ENCODE data around the gene SLN.

GRCh38 chr11:107675902-107676301 lies 36.0 kb downstream of the SLN start:
- TF ChIP-seq EZH2phosphoT487 (IDR thresholded peaks at IDR 0.05; ENCODE audit: insufficient read depth, low read depth) (no peak), EZH2 (IDR thresholded peaks at IDR 0.05; ENCODE audit: insufficient read depth, poor library complexity, severe bottlenecking) (no peak)
